CD4-positive, alpha-beta T cell treated with Interleukin-2 at 100 ng/mL for 4 hours (primary cell): ENCODE measurements around the gene TYMS.
"Not testable (repeated sequence)": the region's sequence is repeated elsewhere in the genome, so short reads cannot be mapped to it uniquely, and the experiment has no call there.

Experiments used
- DNase-seq: peaks from one replicate; pipeline ENCODE4 v3.0.0-alpha.2; 2020; ENCODE audit warnings: low spot score

The TYMS gene

DNA sequence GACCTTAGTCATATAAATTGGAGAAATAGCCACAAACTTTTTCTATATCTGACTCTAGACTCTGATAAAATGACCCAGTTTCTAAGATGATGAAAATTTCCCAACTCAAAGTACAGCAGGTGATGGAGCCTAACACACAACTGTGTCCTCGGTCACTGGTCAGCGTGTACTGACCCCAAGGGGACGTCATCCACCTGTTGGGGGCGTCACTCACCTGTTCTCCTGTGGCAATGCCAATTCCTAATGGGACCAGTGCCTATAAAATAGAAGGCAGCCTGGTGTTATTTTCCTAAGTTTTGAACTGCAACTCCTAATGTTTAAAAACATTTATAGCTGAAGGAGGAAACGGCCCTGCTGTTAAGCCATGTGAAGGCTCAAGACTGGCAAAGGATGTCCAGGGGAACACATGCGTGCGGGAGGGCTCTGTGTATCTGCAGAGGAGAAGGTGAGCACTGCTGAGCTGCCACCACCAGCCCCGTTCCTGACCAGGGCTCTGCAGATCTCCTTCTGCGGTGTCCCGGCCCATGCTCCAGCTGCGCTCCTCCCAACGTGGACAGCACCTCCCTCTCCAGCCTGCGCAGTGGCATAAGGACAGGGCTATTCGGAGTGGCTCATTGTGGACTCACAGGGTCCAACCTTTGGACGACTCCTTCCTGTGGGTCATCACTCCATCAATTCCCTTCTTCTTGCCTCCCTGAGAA, 21.2 kb downstream of the TYMS start:
- no peak for DNase-seq

GRCh38 chr18:679516-679915, 22.1 kb downstream of the TYMS start:
- no peak for DNase-seq

DNA sequence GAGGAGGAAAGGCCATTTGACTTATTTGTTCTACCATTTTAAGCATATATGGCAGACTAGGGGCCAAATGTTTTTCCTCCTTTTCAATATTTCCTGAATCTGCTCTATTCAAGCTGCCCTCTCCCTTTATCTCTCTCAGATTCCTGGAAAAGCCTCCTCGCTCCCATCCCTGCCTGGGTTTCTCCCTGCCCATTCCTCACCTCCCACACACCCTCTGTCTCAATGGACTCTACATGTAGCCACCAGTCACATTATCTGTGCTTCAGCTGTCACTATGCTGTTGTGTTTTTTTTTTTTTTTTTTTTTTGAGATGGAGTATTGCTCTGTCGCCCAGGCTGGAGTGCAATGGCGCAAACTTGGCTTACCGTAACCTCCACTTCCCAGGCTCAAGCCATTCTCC, 22.9 kb downstream of the TYMS start:
- no peak for DNase-seq

DNA sequence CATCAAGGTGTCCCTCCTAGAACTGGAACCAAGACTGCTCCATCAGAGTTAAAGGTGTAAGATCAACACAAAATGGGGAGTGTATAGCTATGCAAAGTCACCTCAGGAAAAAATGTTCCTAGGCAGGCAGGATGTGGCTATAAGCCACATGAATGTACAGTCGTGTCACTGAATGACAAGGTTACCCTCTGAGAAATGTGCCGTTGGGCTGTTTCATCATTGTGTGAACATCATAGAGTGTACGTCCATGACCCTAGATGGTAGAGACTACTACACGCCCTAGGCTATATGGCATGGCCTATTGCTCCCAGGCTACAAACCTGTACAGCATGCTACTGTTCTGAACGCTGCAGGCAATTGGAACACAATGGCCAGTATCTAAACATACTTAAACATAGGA, 24.5 kb downstream of the TYMS start:
- peak; percentile 32 for DNase-seq

GRCh38 chr18:682416-682815, 25.0 kb downstream of the TYMS start:
- not testable (repeated sequence) for DNase-seq

DNA sequence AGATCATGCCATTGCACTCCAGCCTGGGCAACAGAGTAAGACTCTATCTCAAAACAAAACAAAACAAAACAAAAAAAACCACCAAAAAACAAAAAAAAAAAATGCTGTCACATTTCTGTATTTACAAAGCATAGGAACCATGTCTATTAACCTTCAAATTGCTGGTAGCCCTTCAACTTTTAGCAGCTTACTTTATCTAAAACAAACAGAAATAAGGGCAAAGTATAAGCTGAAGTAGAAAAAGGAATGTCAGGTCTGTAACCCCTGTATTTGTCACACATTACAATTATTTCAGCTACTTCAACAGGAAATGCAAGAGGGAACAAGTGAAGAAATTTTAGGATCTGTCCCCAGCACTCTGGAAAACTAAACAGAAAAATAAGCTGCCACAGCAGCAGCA, 25.4 kb downstream of the TYMS start:
- no peak for DNase-seq

- no peak for DNase-seq
Measured at GRCh38 chr18:683531-683930, 26.1 kb downstream of the TYMS start.

DNA sequence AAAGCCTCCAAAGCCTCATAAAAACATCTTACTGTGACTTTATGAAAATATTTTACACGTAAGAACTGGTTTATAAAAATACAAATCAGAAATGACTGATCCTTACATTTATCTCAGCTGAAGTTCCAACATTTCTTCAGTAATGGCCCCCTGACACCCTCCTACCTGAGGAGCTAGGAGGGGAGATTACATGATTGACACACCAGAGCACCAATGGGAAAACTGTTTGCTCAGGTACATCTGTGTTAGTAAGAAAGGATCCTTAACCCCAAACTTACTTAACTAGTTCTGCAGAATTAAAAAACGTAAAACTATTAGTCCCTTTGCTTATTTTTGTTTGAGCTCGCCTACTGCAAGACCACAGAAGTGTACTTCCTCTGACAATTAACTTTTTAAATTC, 28.0 kb downstream of the TYMS start:
- no peak for DNase-seq

GRCh38 chr18:686339-687111, 29.1 kb downstream of the TYMS start:
- DNase-seq, result no peak

GRCh38 chr18:688323-688722, 30.9 kb downstream of the TYMS start:
- DNase-seq, result no peak

GRCh38 chr18:692824-693223, 35.4 kb downstream of the TYMS start:
- no peak for DNase-seq

GRCh38 chr18:693466-694187, 36.2 kb downstream of the TYMS start:
- DNase-seq, result no peak

GRCh38 chr18:697012-697411, 39.6 kb downstream of the TYMS start:
- no peak for DNase-seq

DNA sequence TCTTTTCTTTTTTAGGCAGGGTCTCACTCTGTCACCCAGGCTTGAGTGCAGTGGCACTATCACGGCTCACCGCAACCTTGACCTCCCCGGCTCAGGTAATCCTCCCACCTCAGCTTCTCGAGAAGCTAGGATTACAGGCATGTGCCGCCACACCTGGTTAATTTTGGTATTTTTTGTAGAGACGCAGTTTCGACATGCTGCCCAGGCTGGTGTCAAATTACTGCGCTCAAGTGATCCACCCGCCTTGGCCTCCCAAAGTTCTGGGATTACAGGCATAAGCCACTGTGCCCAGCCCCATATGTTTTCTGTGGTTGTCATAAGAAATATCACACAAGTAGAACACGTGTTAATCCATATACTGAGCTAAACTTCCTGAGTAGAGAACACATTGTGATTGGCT, 40.3 kb downstream of the TYMS start:
- DNase-seq, result no peak

GRCh38 chr18:703213-703967, 45.9 kb downstream of the TYMS start:
- no peak for DNase-seq

- DNase-seq, result no peak
Measured at GRCh38 chr18:706405-706804, 49.0 kb downstream of the TYMS start.

DNA sequence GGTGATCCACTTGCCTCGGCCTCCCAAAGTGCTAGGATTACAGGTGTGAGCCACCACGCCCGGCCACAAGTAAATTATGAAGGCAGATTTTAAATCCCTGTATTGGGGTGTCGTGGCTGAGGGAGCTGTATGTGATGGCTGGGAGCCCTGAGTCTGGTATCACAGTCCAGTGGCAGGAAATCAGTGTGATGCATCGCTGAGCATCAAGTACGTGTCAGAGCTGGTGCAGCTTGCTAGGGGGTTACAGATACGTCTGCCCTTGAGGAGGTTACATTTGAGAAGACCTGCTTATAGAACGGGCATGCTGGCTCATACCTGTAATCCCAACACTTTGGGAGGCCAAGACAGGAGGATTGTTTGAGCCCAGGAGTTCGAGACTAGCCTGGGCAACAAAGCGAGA, 50.6 kb downstream of the TYMS start:
- no peak for DNase-seq

DNA sequence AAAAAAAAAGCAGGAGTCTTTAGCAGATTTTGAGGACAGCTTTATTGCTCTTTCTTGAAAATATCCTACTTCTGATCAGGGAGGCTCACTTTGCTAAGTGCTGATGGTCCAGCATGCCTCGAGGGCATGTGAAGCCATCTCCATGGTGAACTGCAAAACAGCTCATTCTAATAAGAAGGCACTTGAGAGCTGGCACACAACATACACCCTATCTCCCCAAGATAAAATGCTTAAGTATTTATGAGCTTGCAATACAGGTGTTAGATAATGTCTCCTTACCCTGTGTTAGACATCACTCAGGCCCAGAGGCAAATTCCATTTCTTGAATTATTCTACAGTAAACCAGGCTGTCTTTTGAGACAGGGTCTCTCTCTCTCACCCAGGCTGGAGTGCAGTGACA, 52.3 kb downstream of the TYMS start:
- DNase-seq, result no peak

DNA sequence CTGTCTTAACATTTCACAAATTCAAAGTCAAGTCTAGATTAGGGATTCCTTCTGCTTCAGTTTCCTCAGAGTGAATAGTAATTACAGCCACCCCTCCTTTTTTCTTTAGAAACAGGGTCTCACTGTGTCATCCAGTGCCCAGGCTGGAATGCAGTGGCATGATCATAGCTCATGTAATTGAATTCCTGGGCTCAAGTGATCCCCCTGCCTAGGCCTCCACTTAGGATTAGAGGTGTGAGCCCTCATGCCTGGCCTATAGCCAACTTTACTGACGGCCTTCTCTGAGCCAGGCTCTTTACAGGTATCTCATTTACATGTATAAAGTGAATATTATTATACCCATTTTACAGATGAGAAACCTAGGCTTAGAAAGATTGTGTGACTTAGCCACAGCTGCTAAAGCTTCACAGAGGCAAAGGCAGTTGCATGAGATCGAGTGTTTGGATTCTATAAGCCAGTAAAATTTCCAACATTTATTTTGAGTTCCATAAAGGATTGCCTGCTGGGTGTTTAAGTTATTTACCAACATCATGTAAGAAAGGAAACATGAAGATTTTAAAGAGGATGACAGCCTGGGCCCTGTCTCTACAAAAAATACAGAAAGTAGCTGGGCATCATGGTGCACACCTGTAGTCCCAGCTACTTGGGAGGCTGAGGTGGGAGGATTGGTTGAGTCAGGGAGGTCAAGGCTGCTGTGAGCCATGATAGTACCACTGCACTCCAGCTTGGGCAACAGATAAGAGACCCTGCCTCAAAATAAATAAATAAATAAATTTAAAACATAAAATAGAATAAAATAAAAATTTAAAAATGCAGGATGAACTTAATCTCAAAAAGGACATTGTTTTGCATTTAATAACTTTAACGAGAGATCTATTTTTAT, 53.2 kb downstream of the TYMS start:
- DNase-seq, result no peak

GRCh38 chr18:711310-711656, 53.8 kb downstream of the TYMS start:
- DNase-seq, result no peak

DNA sequence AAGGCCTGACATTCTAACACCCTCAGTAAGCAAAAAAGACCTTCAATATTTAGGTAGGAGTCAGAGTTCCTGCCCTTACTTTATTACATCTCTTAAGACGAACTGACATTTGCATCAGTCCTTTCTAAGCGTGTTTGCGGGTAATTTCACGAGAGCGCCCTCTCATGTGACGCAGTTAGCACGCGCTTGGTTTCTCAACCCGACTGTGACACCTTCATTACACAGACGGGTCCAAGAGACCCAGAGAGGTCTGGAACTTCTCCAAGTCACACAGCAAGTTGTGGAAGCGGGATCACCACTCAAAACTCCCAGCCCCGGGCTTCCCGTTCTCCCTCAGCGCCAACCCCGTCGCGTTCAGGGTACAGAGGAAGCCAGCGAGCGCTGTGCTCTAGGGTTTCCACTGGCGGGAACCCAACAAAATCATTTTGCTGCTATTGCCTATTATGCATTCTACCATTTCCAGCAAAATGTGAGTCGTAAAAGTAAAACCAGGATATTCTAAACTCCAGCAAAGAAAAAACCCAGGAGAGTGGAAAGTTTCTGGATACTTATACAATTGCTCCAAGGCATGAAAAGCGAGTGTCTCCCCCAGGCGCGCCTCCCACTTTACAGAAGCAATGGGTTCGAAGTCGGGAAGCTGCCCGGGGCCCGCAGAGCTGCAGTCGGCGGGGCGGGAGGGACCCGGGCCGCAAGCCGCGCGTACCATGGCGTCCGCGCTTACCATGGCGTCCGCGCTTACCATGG, 54.4 kb downstream of the TYMS start:
- DNase-seq, result peak; percentile 76
